Stomach (tissue), 4 donors: Measurements from ENCODE around the gene NOVA2.

Source experiments
- EP300 ChIP-seq: sonication (generic); formaldehyde crosslinking; IDR thresholded peaks from one replicate; pipeline ENCODE4 v1.6.1; 2017; ENCODE audit warnings: antibody characterized with exemption
- POLR2A ChIP-seq, 4 donors: fragments of 450-650 bp; IDR thresholded peaks; one replicate each; pipeline ENCODE4 v1.6.1; 2016; ENCODE audit warnings: antibody characterized with exemption in 4 of 4, control low read depth in 2 of 4, mild to moderate bottlenecking in 1 of 4, moderate library complexity in 1 of 4
- POLR2AphosphoS5 ChIP-seq, 3 donors: sonication (generic); formaldehyde crosslinking; IDR thresholded peaks; one replicate each; pipeline ENCODE4 v1.6.1; 2016; ENCODE audit warnings: antibody characterized with exemption in 3 of 3
- TF ChIP-seq, protein P1 (sequence below), 7 experiments: fragments of 450-650 bp in 4 of 7; fragments of 200-600 bp in 3 of 7; sonication (generic) in 3 of 7; IDR thresholded peaks; one replicate each; pipeline ENCODE4 v1.5.1; 2016 to 2019; ENCODE audit warnings: antibody characterized with exemption in 7 of 7, control low read depth in 2 of 7, mild to moderate bottlenecking in 1 of 7

DNA sequence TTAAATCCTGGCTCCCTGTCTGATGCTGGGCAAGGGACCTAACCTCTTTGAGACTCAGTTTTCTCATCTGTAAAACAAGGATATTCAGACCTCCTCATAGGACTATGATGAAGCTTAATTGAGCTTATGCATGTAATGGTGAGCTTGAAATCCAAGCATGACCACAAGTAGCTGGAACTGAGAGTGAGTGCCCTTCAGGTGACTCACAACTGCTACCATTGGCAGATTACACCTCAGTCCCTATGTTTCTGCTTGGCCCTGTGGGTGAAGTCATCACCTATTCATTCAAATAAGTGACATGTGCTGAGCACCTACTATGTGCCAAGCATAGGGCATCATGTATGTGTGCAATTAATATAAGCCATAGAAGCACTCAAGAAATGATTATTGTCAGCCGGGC lies 25.7 kb downstream of the NOVA2 start:
- TF ChIP-seq, protein P1, sequence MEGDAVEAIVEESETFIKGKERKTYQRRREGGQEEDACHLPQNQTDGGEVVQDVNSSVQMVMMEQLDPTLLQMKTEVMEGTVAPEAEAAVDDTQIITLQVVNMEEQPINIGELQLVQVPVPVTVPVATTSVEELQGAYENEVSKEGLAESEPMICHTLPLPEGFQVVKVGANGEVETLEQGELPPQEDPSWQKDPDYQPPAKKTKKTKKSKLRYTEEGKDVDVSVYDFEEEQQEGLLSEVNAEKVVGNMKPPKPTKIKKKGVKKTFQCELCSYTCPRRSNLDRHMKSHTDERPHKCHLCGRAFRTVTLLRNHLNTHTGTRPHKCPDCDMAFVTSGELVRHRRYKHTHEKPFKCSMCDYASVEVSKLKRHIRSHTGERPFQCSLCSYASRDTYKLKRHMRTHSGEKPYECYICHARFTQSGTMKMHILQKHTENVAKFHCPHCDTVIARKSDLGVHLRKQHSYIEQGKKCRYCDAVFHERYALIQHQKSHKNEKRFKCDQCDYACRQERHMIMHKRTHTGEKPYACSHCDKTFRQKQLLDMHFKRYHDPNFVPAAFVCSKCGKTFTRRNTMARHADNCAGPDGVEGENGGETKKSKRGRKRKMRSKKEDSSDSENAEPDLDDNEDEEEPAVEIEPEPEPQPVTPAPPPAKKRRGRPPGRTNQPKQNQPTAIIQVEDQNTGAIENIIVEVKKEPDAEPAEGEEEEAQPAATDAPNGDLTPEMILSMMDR (IDR thresholded peaks at IDR 0.05): no peak
- TF ChIP-seq POLR2A (IDR thresholded peaks at IDR 0.05) (no peak), EP300 (no peak), POLR2AphosphoS5 (IDR thresholded peaks at IDR 0.05) (no peak)
